ENCODE data around the gene RABL6.
"Not testable (repeated sequence)": the region's sequence is repeated elsewhere in the genome, so short reads cannot be mapped to it uniquely, and the experiment has no call there.

Gene RABL6

GRCh38 chr9:136775191-136775590 is 32.6 kb upstream of the RABL6 start:
- Histone ChIP-seq H3K4me1 (ENCODE audit: control insufficient read depth, insufficient read depth, low read length, poor library complexity, severe bottlenecking) (no peaks in the 10 kb centered on the region), H3K27me3 (replicated peaks; ENCODE audit: control insufficient read depth, insufficient read depth, low read length, poor library complexity, severe bottlenecking) (no peaks in the 10 kb centered on the region), H3K27ac (ENCODE audit: insufficient read depth, low read length, poor library complexity, severe bottlenecking) (no peak overlapping the region), H3K36me3 (ENCODE audit: control insufficient read depth, insufficient read depth, low read length) (no peaks in the 10 kb centered on the region), H3K9me3 (ENCODE audit: control insufficient read depth, low read length) (no peaks in the 10 kb centered on the region), H3K4me3 (ENCODE audit: insufficient read depth, low read depth, low read length, poor library complexity, severe bottlenecking) (no peak overlapping the region)
- DNase-seq: no peak

DNA sequence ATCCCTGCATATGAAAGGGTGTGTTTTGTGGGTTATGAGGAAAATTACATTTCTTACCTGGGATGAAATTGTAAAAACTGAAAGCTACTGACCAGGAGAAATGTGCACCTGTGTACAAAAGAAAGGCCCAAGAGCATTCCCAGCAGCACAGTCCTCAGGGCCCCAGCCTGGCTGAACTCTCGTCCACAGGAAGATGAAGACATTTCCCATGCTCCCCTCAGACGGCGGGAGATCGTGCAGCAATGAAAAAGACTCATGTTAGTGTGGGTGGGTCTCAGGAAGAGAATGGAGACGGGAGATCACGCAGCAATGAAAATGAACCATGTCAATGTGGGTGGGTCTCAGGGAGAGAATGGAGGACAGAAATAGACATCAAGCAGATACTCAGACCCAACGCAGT is 30.8 kb upstream of the RABL6 start:
- Histone ChIP-seq H3K27me3 (replicated peaks; ENCODE audit: control insufficient read depth, insufficient read depth, low read length, poor library complexity, severe bottlenecking) (no peaks in the 10 kb centered on the region), H3K36me3 (ENCODE audit: control insufficient read depth, insufficient read depth, low read length) (no peaks in the 10 kb centered on the region), H3K4me1 (ENCODE audit: control insufficient read depth, insufficient read depth, low read length, poor library complexity, severe bottlenecking) (no peaks in the 10 kb centered on the region), H3K27ac (ENCODE audit: insufficient read depth, low read length, poor library complexity, severe bottlenecking) (no peak overlapping the region), H3K9me3 (ENCODE audit: control insufficient read depth, low read length) (no peaks in the 10 kb centered on the region), H3K4me3 (ENCODE audit: insufficient read depth, low read depth, low read length, poor library complexity, severe bottlenecking) (no peak overlapping the region)
- no peak for DNase-seq

GRCh38 chr9:136777359-136777758 is 30.4 kb upstream of the RABL6 start:
- H3K27ac ChIP-seq (ENCODE audit: insufficient read depth, low read length, poor library complexity, severe bottlenecking): no peak overlapping the region
- H3K27me3 ChIP-seq (replicated peaks; ENCODE audit: control insufficient read depth, insufficient read depth, low read length, poor library complexity, severe bottlenecking): no peaks in the 10 kb centered on the region
- H3K36me3 ChIP-seq (ENCODE audit: control insufficient read depth, insufficient read depth, low read length): no peaks in the 10 kb centered on the region
- no peak overlapping the region for H3K4me3 ChIP-seq (ENCODE audit: insufficient read depth, low read depth, low read length, poor library complexity, severe bottlenecking)
- DNase-seq: no peak
- H3K4me1 ChIP-seq (ENCODE audit: control insufficient read depth, insufficient read depth, low read length, poor library complexity, severe bottlenecking): no peaks in the 10 kb centered on the region
- no peaks in the 10 kb centered on the region for H3K9me3 ChIP-seq (ENCODE audit: control insufficient read depth, low read length)

DNA sequence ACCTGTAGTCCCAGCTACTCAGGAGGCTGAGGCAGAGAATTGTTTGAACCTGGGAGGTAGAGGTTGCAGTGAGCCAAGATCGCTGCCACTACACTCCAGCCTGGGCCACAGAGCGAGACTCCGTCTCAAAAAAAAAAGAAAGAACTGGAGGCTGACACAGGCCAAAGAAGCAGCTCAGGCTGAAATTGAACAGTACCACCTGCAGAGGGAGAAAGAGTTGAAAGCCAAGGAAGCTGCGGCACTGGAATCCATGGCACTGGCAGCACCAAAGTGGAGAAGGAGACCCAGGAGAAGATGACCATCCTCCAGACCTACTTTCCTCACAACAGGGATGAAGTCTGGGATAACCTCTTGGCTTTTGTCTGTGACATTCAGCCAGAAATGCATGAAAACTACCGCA is 27.9 kb upstream of the RABL6 start:
- no peaks in the 10 kb centered on the region for H3K27me3 ChIP-seq (replicated peaks; ENCODE audit: control insufficient read depth, insufficient read depth, low read length, poor library complexity, severe bottlenecking)
- DNase-seq: no peak
- no peaks in the 10 kb centered on the region for H3K9me3 ChIP-seq (ENCODE audit: control insufficient read depth, low read length)
- no peaks in the 10 kb centered on the region for H3K36me3 ChIP-seq (ENCODE audit: control insufficient read depth, insufficient read depth, low read length)
- no peak overlapping the region for H3K27ac ChIP-seq (ENCODE audit: insufficient read depth, low read length, poor library complexity, severe bottlenecking)
- H3K4me3 ChIP-seq (ENCODE audit: insufficient read depth, low read depth, low read length, poor library complexity, severe bottlenecking): no peak overlapping the region
- H3K4me1 ChIP-seq (ENCODE audit: control insufficient read depth, insufficient read depth, low read length, poor library complexity, severe bottlenecking): no peaks in the 10 kb centered on the region

DNA sequence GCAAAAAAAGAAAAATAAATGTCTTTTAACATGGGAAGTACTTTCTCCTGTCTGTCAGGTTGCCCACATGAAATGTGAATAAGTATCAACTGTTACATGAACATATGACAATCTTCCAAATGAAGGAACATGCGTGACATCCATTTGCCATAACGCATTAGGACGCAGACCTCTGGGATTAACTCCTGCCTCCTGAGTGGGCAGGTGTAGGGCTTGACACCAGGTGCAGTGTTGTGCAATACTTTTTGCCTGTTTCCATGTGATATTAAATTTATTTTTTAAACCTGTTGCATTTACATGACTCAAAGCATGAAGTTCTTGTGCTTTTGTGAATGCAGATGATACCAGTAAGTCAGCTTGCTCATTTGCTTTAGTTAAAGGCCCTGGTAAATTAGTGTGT is 25.3 kb upstream of the RABL6 start:
- Histone ChIP-seq H3K9me3 (ENCODE audit: control insufficient read depth, low read length) (no peaks in the 10 kb centered on the region), H3K4me1 (ENCODE audit: control insufficient read depth, insufficient read depth, low read length, poor library complexity, severe bottlenecking) (no peaks in the 10 kb centered on the region), H3K36me3 (ENCODE audit: control insufficient read depth, insufficient read depth, low read length) (no peaks in the 10 kb centered on the region), H3K27ac (ENCODE audit: insufficient read depth, low read length, poor library complexity, severe bottlenecking) (no peak overlapping the region), H3K27me3 (replicated peaks; ENCODE audit: control insufficient read depth, insufficient read depth, low read length, poor library complexity, severe bottlenecking) (no peaks in the 10 kb centered on the region), H3K4me3 (ENCODE audit: insufficient read depth, low read depth, low read length, poor library complexity, severe bottlenecking) (no peak overlapping the region)
- no peak for DNase-seq

- Histone ChIP-seq H3K27me3 (replicated peaks; ENCODE audit: control insufficient read depth, insufficient read depth, low read length, poor library complexity, severe bottlenecking) (no peaks in the 10 kb centered on the region), H3K4me3 (ENCODE audit: insufficient read depth, low read depth, low read length, poor library complexity, severe bottlenecking) (no peak overlapping the region), H3K27ac (ENCODE audit: insufficient read depth, low read length, poor library complexity, severe bottlenecking) (no peak overlapping the region), H3K4me1 (ENCODE audit: control insufficient read depth, insufficient read depth, low read length, poor library complexity, severe bottlenecking) (peaks cover 5% of the 10 kb centered on the region), H3K36me3 (ENCODE audit: control insufficient read depth, insufficient read depth, low read length) (no peaks in the 10 kb centered on the region), H3K9me3 (ENCODE audit: control insufficient read depth, low read length) (no peaks in the 10 kb centered on the region)
- DNase-seq: no peak
Measured at GRCh38 chr9:136784249-136784996, 23.3 kb upstream of the RABL6 start.

DNA sequence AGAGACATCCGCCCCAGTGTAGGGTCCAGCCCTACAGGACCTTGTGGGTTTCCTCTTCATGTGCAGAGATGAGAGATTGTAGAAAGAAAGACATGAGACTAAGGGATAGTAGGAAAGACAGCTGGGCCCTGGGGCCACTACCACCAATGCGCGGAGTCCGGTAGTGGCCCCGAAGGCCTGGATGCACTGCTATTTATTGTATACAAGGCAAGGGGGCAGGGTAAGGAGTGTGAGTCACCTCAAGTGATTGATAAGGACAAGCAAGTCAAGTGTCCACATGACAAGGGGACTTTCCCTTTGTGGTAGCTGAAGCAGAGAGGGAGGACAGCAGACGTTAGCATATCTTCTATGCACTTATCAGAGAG is 22.8 kb upstream of the RABL6 start:
- no peak overlapping the region for H3K27ac ChIP-seq (ENCODE audit: insufficient read depth, low read length, poor library complexity, severe bottlenecking)
- no peak for DNase-seq
- no peaks in the 10 kb centered on the region for H3K9me3 ChIP-seq (ENCODE audit: control insufficient read depth, low read length)
- H3K4me1 ChIP-seq (ENCODE audit: control insufficient read depth, insufficient read depth, low read length, poor library complexity, severe bottlenecking): peaks cover 5% of the 10 kb centered on the region
- H3K27me3 ChIP-seq (replicated peaks; ENCODE audit: control insufficient read depth, insufficient read depth, low read length, poor library complexity, severe bottlenecking): no peaks in the 10 kb centered on the region
- H3K4me3 ChIP-seq (ENCODE audit: insufficient read depth, low read depth, low read length, poor library complexity, severe bottlenecking): no peak overlapping the region
- H3K36me3 ChIP-seq (ENCODE audit: control insufficient read depth, insufficient read depth, low read length): no peaks in the 10 kb centered on the region

DNA sequence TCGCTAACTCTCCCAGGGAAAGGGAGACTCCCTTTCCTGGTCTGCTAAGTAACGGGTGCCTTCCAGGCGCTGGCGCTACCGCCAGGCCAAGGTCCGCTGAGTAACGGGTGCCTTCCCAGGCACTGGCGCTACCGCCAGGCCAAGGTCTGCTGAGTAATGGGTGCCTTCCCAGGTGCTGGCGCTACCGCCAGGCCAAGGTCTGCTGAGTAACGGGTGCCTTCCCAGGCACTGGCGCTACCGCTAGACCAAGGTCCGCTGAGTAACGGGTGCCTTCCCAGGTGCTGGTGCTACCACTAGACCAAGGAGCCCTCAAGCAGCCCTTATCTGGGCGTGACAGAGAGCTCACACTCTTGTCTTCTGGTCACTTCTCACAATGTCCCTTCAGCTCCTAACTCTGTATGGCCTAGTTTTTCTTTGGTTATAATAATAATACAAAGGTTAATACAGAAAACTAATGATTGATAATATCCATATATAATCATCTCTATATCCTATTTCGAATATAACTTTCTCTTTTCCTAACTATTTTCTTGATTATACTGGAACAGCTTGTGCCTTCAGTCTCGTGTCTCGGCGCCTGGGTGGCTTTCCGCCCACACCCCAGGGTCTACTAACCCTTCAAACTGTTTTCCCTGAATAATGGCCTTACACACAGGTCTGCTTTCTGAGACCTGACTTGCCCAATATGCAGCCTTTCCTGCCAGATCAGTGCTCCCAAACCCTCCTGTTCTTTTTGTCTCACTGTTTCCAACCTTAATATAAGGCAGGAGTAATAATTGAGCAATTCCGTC is 22.0 kb upstream of the RABL6 start:
- not testable (repeated sequence) for H3K36me3 ChIP-seq (ENCODE audit: control insufficient read depth, insufficient read depth, low read length); H3K4me1 ChIP-seq (ENCODE audit: control insufficient read depth, insufficient read depth, low read length, poor library complexity, severe bottlenecking); H3K4me3 ChIP-seq (ENCODE audit: insufficient read depth, low read depth, low read length, poor library complexity, severe bottlenecking); DNase-seq; H3K27me3 ChIP-seq (replicated peaks; ENCODE audit: control insufficient read depth, insufficient read depth, low read length, poor library complexity, severe bottlenecking); H3K27ac ChIP-seq (ENCODE audit: insufficient read depth, low read length, poor library complexity, severe bottlenecking); H3K9me3 ChIP-seq (ENCODE audit: control insufficient read depth, low read length)

GRCh38 chr9:136786451-136786850 is 21.3 kb upstream of the RABL6 start:
- Histone ChIP-seq H3K4me3 (ENCODE audit: insufficient read depth, low read depth, low read length, poor library complexity, severe bottlenecking) (no peak overlapping the region), H3K9me3 (ENCODE audit: control insufficient read depth, low read length) (no peaks in the 10 kb centered on the region), H3K27me3 (replicated peaks; ENCODE audit: control insufficient read depth, insufficient read depth, low read length, poor library complexity, severe bottlenecking) (no peaks in the 10 kb centered on the region), H3K36me3 (ENCODE audit: control insufficient read depth, insufficient read depth, low read length) (no peaks in the 10 kb centered on the region), H3K4me1 (ENCODE audit: control insufficient read depth, insufficient read depth, low read length, poor library complexity, severe bottlenecking) (peaks cover 8% of the 10 kb centered on the region), H3K27ac (ENCODE audit: insufficient read depth, low read length, poor library complexity, severe bottlenecking) (no peak overlapping the region)
- DNase-seq: no peak

- H3K4me1 ChIP-seq (ENCODE audit: control insufficient read depth, insufficient read depth, low read length, poor library complexity, severe bottlenecking): peaks cover 13% of the 10 kb centered on the region
- not testable (repeated sequence) for DNase-seq; H3K27me3 ChIP-seq (replicated peaks; ENCODE audit: control insufficient read depth, insufficient read depth, low read length, poor library complexity, severe bottlenecking); H3K4me3 ChIP-seq (ENCODE audit: insufficient read depth, low read depth, low read length, poor library complexity, severe bottlenecking); H3K36me3 ChIP-seq (ENCODE audit: control insufficient read depth, insufficient read depth, low read length); H3K9me3 ChIP-seq (ENCODE audit: control insufficient read depth, low read length); H3K27ac ChIP-seq (ENCODE audit: insufficient read depth, low read length, poor library complexity, severe bottlenecking)
Measured at GRCh38 chr9:136786983-136787382, 20.8 kb upstream of the RABL6 start.
